HUES48 (cell line): ENCODE data around the gene SKP1.
"Not testable (repeated sequence)": the region's sequence is repeated elsewhere in the genome, so short reads cannot be mapped to it uniquely, and the experiment has no call there.

Experiments used
- H3K27ac ChIP-seq: one replicate; pipeline ENCODE4 v1.7.0; 2013; ENCODE audit warnings: low read depth, low read length, inconsistent platforms
- H3K27me3 ChIP-seq: 2 replicates; pipeline ENCODE4 v1.6.1; 2013; ENCODE audit warnings: mild to moderate bottlenecking, low read length; ENCODE audit not compliant: control insufficient read depth, insufficient read depth
- H3K36me3 ChIP-seq: 2 replicates; pipeline ENCODE4 v1.6.1; 2013; ENCODE audit warnings: low read length; ENCODE audit not compliant: control insufficient read depth, insufficient read depth
- H3K4me1 ChIP-seq: 2 replicates; pipeline ENCODE4 v1.6.1; 2013; ENCODE audit warnings: mild to moderate bottlenecking, low read length; ENCODE audit not compliant: control insufficient read depth, insufficient read depth
- H3K4me3 ChIP-seq: 2 replicates; pipeline ENCODE4 v1.5.1; 2013; ENCODE audit warnings: mild to moderate bottlenecking, low read depth, low read length
- H3K9ac ChIP-seq: 2 replicates; pipeline ENCODE4 v1.6.1; 2013; ENCODE audit warnings: mild to moderate bottlenecking, low read depth, low read length, moderate library complexity
- H3K9me3 ChIP-seq: 2 replicates; pipeline ENCODE4 v1.6.1; 2013; ENCODE audit warnings: low read length; ENCODE audit not compliant: control insufficient read depth, insufficient read depth

Gene SKP1

GRCh38 chr5:134176511-134177368 lies at the start of gene SKP1:
SKP1 (minus strand) TSS chr5:134176950; CDS start chr5:134174022, 2,928 bp downstream.
- Histone ChIP-seq H3K4me1 (peaks cover 15% of the 10 kb centered on the region), H3K4me3 (peak within 1 kb of the TSS; percentile 100), H3K27ac (peak within 1 kb of the TSS; percentile 99), H3K9me3 (no peaks in the 10 kb centered on the region), H3K27me3 (no peaks in the 10 kb centered on the region), H3K36me3 (peaks cover 18% of the 10 kb centered on the region), H3K9ac (peak within 1 kb of the TSS; percentile 98)

- Histone ChIP-seq H3K4me1 (peaks cover 28% of the 10 kb centered on the region), H3K9me3 (no peaks in the 10 kb centered on the region), H3K36me3 (peaks cover 25% of the 10 kb centered on the region), H3K27ac (peak within 1 kb of the TSS; percentile 100), H3K4me3 (peak within 1 kb of the TSS; percentile 93), H3K27me3 (no peaks in the 10 kb centered on the region), H3K9ac (peak within 1 kb of the TSS; percentile 100)
These were observed 49.2 kb upstream of the SKP1 start, which contains the start of gene PPP2CA for GRCh38 chr5:134225780-134226440. PPP2CA (minus strand) TSS chr5:134226073; CDS start chr5:134225861, 212 bp downstream.

GRCh38 chr5:134224888-134225779 lies 48.4 kb upstream of the SKP1 start:
- Histone ChIP-seq H3K27me3 (no peaks in the 10 kb centered on the region), H3K9me3 (no peaks in the 10 kb centered on the region), H3K9ac (peak overlapping the region; percentile 100), H3K4me1 (peaks cover 28% of the 10 kb centered on the region), H3K4me3 (peak overlapping the region; percentile 93), H3K36me3 (peaks cover 31% of the 10 kb centered on the region), H3K27ac (peak overlapping the region; percentile 100)

GRCh38 chr5:134223406-134224248 lies 46.9 kb upstream of the SKP1 start:
- H3K9me3 ChIP-seq, result no peaks in the 10 kb centered on the region
- peak overlapping the region; percentile 93 for H3K4me3 ChIP-seq
- H3K27me3 ChIP-seq, result no peaks in the 10 kb centered on the region
- H3K27ac ChIP-seq, result no peak overlapping the region
- H3K4me1 ChIP-seq, result peaks cover 28% of the 10 kb centered on the region
- H3K36me3 ChIP-seq, result peaks cover 31% of the 10 kb centered on the region
- H3K9ac ChIP-seq, result peak overlapping the region; percentile 100

- H3K9ac ChIP-seq, H3K9me3 ChIP-seq, H3K4me3 ChIP-seq, H3K27me3 ChIP-seq, H3K27ac ChIP-seq: not testable (repeated sequence)
- Histone ChIP-seq H3K36me3 (peaks cover 34% of the 10 kb centered on the region), H3K4me1 (peaks cover 20% of the 10 kb centered on the region)
These were observed 44.9 kb upstream of the SKP1 start for GRCh38 chr5:134221690-134222089.

GRCh38 chr5:134215757-134216156 lies 39.0 kb upstream of the SKP1 start:
- Histone ChIP-seq H3K27ac (no peak overlapping the region), H3K9ac (no peak overlapping the region), H3K36me3 (peaks cover 14% of the 10 kb centered on the region), H3K4me1 (no peaks in the 10 kb centered on the region), H3K4me3 (no peak overlapping the region), H3K9me3 (no peaks in the 10 kb centered on the region), H3K27me3 (no peaks in the 10 kb centered on the region)

GRCh38 chr5:134211263-134212031 lies 34.7 kb upstream of the SKP1 start:
- H3K9ac ChIP-seq, H3K4me3 ChIP-seq, H3K27ac ChIP-seq, H3K36me3 ChIP-seq, H3K4me1 ChIP-seq, H3K27me3 ChIP-seq, H3K9me3 ChIP-seq: not testable (repeated sequence)

GRCh38 chr5:134209477-134210245 lies 32.9 kb upstream of the SKP1 start:
- Histone ChIP-seq H3K9ac (no peak overlapping the region), H3K4me1 (no peaks in the 10 kb centered on the region), H3K4me3 (no peak overlapping the region), H3K27me3 (no peaks in the 10 kb centered on the region), H3K36me3 (peaks cover 24% of the 10 kb centered on the region), H3K9me3 (no peaks in the 10 kb centered on the region), H3K27ac (no peak overlapping the region)

GRCh38 chr5:134207696-134208095 lies 30.9 kb upstream of the SKP1 start:
- no peak overlapping the region for H3K4me3 ChIP-seq
- H3K9ac ChIP-seq, result no peak overlapping the region

More at GRCh38 chr5:134207696-134208095, 30.9 kb upstream of the SKP1 start:
- H3K4me1 ChIP-seq, result no peaks in the 10 kb centered on the region
- H3K36me3 ChIP-seq, result peaks cover 43% of the 10 kb centered on the region
- H3K27ac ChIP-seq, result no peak overlapping the region
- no peaks in the 10 kb centered on the region for H3K9me3 ChIP-seq
- H3K27me3 ChIP-seq, result no peaks in the 10 kb centered on the region
